CMK (cell line): ENCODE results near the gene DSPP.

Source experiments
- DNase-seq: peaks from one replicate; pipeline ENCODE4 v3.0.0-alpha.2; 2010; ENCODE audit warnings: low read depth

The DSPP gene

GRCh38 chr4:87631668-87632067 is 23.3 kb downstream of the DSPP start:
- no peak for DNase-seq

- no peak for DNase-seq
Measured at GRCh38 chr4:87632469-87632868, 24.1 kb downstream of the DSPP start.

GRCh38 chr4:87633243-87633642 is 24.9 kb downstream of the DSPP start:
- DNase-seq, result no peak

GRCh38 chr4:87644286-87644685 is 36.0 kb downstream of the DSPP start:
- no peak for DNase-seq

- no peak for DNase-seq
Measured at GRCh38 chr4:87649980-87650379, 41.7 kb downstream of the DSPP start, which contains the start of gene DMP1. DMP1 (plus strand) TSS chr4:87650280; CDS start chr4:87656493, 6,213 bp downstream.

GRCh38 chr4:87650938-87651337 is 42.6 kb downstream of the DSPP start:
- no peak for DNase-seq

- no peak for DNase-seq
Measured at GRCh38 chr4:87651941-87652340, 43.6 kb downstream of the DSPP start.

- DNase-seq, result no peak
Measured at GRCh38 chr4:87654487-87655044, 46.2 kb downstream of the DSPP start.

GRCh38 chr4:87657525-87657924 is 49.2 kb downstream of the DSPP start:
- DNase-seq, result no peak

- DNase-seq, result no peak
Measured at GRCh38 chr4:87659247-87659931, 51.1 kb downstream of the DSPP start.

- DNase-seq, result no peak
Measured at GRCh38 chr4:87662871-87663270, 54.5 kb downstream of the DSPP start.
